GM18867 (cell line): ENCODE measurements around the gene SPAG9.

Experiments
- ATAC-seq: cut with Tn5 transposase; IDR thresholded peaks from one replicate; pipeline ENCODE4 v1.9.1; 2021; ENCODE audit warnings: mild to moderate bottlenecking, moderate library complexity; ENCODE audit not compliant: unreplicated experiment

Gene SPAG9

GRCh38 chr17:51120739-51121619 is at the start of gene SPAG9:
TSS of gene SPAG9 (minus strand) at chr17:51120868. CDS start at chr17:51120656, 212 bp downstream.
- ATAC-seq, result peak; percentile 72

- ATAC-seq, result no peak
Observed at GRCh38 chr17:51169340-51169739, 48.7 kb upstream of the SPAG9 start.

GRCh38 chr17:51166987-51167931 is 46.6 kb upstream of the SPAG9 start:
- peak; percentile 45 for ATAC-seq

GRCh38 chr17:51166198-51166986 is 45.7 kb upstream of the SPAG9 start, which contains the start of gene NME2:
TSS of gene NME2 (plus strand) at chr17:51166411. CDS start at chr17:51166831, 420 bp downstream.
- peak; percentile 87 for ATAC-seq

GRCh38 chr17:51165680-51166197 is 45.1 kb upstream of the SPAG9 start:
- peak; percentile 24 for ATAC-seq

GRCh38 chr17:51164911-51165679 is 44.4 kb upstream of the SPAG9 start:
- ATAC-seq, result no peak

- no peak for ATAC-seq
Observed at GRCh38 chr17:51161541-51161940, 40.9 kb upstream of the SPAG9 start.

- no peak for ATAC-seq
Observed at GRCh38 chr17:51159604-51160003, 38.9 kb upstream of the SPAG9 start.

- ATAC-seq, result no peak
Observed at GRCh38 chr17:51155416-51155815, 34.7 kb upstream of the SPAG9 start.

GRCh38 chr17:51154176-51154575 is 33.5 kb upstream of the SPAG9 start:
- no peak for ATAC-seq

GRCh38 chr17:51153210-51154072 is 32.8 kb upstream of the SPAG9 start, which contains the start of gene NME1:
TSS of gene NME1 (plus strand) at chr17:51153559. CDS start at chr17:51155655, 2,096 bp downstream.
- peak; percentile 94 for ATAC-seq

- ATAC-seq, result peak; percentile 2
Observed at GRCh38 chr17:51152766-51153209, 32.1 kb upstream of the SPAG9 start.

- no peak for ATAC-seq
Observed at GRCh38 chr17:51150932-51151331, 30.3 kb upstream of the SPAG9 start.

- ATAC-seq, result no peak
Observed at GRCh38 chr17:51149163-51149562, 28.5 kb upstream of the SPAG9 start.

GRCh38 chr17:51147650-51148049 is 27.0 kb upstream of the SPAG9 start:
- no peak for ATAC-seq

GRCh38 chr17:51144266-51145022 is 23.8 kb upstream of the SPAG9 start:
- no peak for ATAC-seq

GRCh38 chr17:51142597-51142996 is 21.9 kb upstream of the SPAG9 start:
- ATAC-seq, result no peak

GRCh38 chr17:51135956-51136355 is 15.3 kb upstream of the SPAG9 start:
- no peak for ATAC-seq
